ENCODE data around the gene GRID1.

DNA sequence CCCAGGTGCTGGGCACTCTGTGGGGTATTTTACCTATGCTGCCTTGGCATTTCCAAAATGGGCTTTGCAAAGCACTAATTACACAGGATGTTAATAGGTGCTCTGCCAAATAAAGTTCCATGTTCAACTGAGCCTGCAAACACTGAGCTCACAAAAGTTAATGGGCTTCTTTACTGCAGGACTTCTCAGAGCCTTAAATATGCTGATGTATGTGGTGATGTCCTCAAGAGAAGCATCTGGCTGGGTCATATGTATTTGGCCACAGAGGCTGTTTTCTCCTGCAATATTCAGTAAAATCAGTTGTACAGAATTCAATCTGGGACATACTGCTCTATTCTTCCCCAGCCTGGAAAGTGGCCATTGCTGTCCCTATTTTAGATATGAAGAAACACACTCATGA is 31.3 kb downstream of the GRID1 start:
- TF ChIP-seq CTCF (IDR thresholded peaks at IDR 0.05) (no peak), EP300 (IDR thresholded peaks at IDR 0.05) (no peak), POLR2AphosphoS5 (IDR thresholded peaks at IDR 0.05) (no peak)
